ENCODE data around the gene SSBP3.

SSBP3 gene

GRCh38 chr1:54304518-54304917 lies 101.7 kb downstream of the SSBP3 start:
- H3K4me3 ChIP-seq (ENCODE audit: low read depth, low read length): no peak overlapping the region
- TF ChIP-seq CTCF (IDR thresholded peaks at IDR 0.05; ENCODE audit: low read depth, low read length): no peak

- H3K4me3 ChIP-seq (ENCODE audit: low read depth, low read length): no peak overlapping the region
- TF ChIP-seq CTCF (IDR thresholded peaks at IDR 0.05; ENCODE audit: low read depth, low read length): no peak
Measured at GRCh38 chr1:54302951-54303843, 103.0 kb downstream of the SSBP3 start.

- no peak overlapping the region for H3K4me3 ChIP-seq (ENCODE audit: low read depth, low read length)
- no peak for TF ChIP-seq CTCF (IDR thresholded peaks at IDR 0.05; ENCODE audit: low read depth, low read length)
Measured at GRCh38 chr1:54302549-54302948, 103.6 kb downstream of the SSBP3 start.

GRCh38 chr1:54301497-54301896 lies 104.7 kb downstream of the SSBP3 start:
- no peak for TF ChIP-seq CTCF (IDR thresholded peaks at IDR 0.05; ENCODE audit: low read depth, low read length)
- H3K4me3 ChIP-seq (ENCODE audit: low read depth, low read length): no peak overlapping the region

- no peak overlapping the region for H3K4me3 ChIP-seq (ENCODE audit: low read depth, low read length)
- TF ChIP-seq CTCF (IDR thresholded peaks at IDR 0.05; ENCODE audit: low read depth, low read length): no peak
Measured at GRCh38 chr1:54300401-54300800, 105.8 kb downstream of the SSBP3 start.

GRCh38 chr1:54299037-54299436 lies 107.2 kb downstream of the SSBP3 start:
- TF ChIP-seq CTCF (IDR thresholded peaks at IDR 0.05; ENCODE audit: low read depth, low read length): no peak
- no peak overlapping the region for H3K4me3 ChIP-seq (ENCODE audit: low read depth, low read length)

- no peak for TF ChIP-seq CTCF (IDR thresholded peaks at IDR 0.05; ENCODE audit: low read depth, low read length)
- no peak overlapping the region for H3K4me3 ChIP-seq (ENCODE audit: low read depth, low read length)
Measured at GRCh38 chr1:54298284-54299033, 107.7 kb downstream of the SSBP3 start.
